Thyroid gland (tissue), 4 donors: ENCODE results near the gene RNF11.

Source experiments
- CTCF ChIP-seq, 6 experiments: fragments of 200-600 bp in 3 of 6; fragments of 450-650 bp in 3 of 6; sonication (generic) in 3 of 6; IDR thresholded peaks; one replicate each; pipeline ENCODE4 v1.5.1; 2016 to 2019; ENCODE audit warnings: antibody characterized with exemption in 6 of 6, mild to moderate bottlenecking in 2 of 6, inconsistent platforms in 1 of 6, moderate library complexity in 1 of 6
- POLR2A ChIP-seq, 2 donors: fragments of 450-650 bp; IDR thresholded peaks; one replicate each; pipeline ENCODE4 v1.6.1; 2017; ENCODE audit warnings: antibody characterized with exemption in 2 of 2, mild to moderate bottlenecking in 2 of 2, moderate library complexity in 1 of 2

GRCh38 chr1:51285055-51285454, 49.0 kb downstream of the RNF11 start:
- TF ChIP-seq CTCF (IDR thresholded peaks at IDR 0.05) (no peak), POLR2A (IDR thresholded peaks at IDR 0.05) (no peak)
